Islet precursor cell (in vitro differentiated cells): ENCODE measurements around the gene FGF22.
A peak's percentile ranks its signal among the peaks of the same experiment; 100 is the strongest.
"Not testable (repeated sequence)": the region's sequence is repeated elsewhere in the genome, so short reads cannot be mapped to it uniquely, and the experiment has no call there.

ENCODE experiments used
- DNase-seq: peaks from one replicate; pipeline ENCODE4 v3.0.0-alpha.2; 2018

Gene FGF22

GRCh38 chr19:661427-662196 lies 21.9 kb downstream of the FGF22 start:
- DNase-seq, result no peak

DNA sequence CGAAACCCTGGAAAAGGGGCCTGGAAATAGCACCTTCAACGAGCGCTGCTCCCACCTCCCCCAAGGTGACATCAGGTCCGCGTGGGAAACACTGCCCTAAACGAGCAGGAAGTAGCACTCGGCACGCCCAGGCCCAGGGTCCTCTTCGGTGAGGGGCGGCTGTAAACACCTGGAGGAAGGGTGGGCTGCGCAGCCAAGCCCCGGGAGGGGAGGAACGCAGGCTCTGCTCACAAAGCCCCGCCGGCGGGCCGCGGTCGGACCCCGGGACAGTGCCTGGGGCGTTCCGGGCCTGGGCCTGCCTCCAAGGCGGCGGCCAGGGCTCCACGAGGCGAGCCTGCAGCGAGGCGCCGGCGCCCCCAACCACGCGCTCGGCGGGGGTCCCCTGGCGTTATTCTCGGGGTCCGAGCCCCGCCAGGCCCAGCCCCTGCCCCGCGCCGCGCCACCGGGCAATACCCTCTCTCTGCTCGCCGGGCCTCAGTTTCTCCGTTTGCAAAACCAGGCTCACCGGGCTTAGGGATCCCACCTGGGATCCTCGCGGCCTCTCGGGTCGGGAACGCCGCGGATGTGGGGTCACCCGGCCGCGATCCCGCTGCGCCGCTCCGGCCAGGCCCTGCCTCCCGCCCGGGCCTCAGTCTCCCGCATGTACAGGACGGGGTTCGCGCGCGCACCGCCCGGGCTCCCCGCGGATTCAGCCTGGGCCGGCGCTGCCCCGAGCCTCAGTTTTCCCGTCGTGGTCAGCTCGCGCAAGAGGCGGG lies 22.7 kb downstream of the FGF22 start:
- no peak for DNase-seq

DNA sequence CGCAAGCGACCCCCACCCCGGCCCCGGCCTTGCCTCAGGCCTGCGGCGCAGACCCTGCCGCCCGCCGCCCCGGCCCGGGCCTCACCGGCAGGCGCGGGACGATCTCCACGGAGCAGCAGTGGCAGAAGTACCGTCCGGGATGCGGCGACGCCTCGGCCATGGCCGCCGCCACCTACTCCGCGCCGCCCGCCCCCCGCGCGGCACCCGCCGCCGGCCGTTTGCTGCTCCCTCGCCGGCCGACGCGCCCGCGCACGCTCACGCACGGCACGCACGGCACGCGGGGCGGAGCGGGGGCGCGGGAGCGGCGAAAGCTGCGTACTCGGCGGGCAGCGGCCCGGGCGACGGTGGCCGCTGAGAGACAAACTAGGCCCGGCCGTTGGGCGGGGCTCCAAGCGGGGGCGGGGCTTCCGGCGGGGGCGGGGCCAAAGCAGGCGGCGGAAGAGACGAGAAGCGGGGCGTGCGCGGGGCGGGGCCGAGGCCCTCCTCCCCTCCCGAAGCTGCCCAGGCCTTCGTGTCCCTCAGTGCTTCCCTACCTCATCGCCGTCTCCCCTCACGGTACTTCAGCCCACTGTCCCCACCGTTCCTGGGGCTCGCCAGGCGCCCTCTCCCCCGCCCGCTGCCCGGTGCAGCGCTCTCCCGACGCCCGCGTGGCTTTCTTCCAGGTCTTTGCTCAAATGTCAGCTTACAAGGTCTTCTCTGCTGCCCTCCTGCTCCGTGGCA lies 23.4 kb downstream of the FGF22 start, which contains the start of gene RNF126:
Gene RNF126 (minus strand): TSS at position 253 of the 720 bp plus-strand sequence. CDS start 93 bp downstream, at position 160.
- peak; percentile 92 for DNase-seq

DNA sequence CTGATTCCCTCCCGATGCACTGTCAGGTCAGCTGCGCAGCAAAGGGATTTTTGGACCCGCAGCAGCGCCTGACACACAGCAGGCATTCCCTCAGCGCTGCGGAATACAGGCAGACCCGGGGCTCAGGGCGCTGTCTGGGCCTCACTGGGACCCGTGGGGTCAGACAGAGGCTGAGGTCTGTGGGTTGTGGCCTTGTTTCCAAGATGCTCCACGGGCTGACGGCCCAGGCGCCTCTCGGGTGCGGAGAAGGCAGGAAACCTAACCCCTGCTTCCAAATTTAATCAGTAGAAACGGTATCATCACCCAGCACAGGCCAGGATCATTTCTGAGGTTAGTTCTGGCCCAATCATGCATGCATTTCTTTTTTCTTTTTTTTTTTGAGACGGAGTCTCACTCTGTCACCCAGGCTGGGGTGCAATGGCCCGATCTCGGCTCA lies 24.0 kb downstream of the FGF22 start:
- DNase-seq, result no peak

GRCh38 chr19:664913-665443 lies 25.3 kb downstream of the FGF22 start:
- DNase-seq, result peak; percentile 96

GRCh38 chr19:666985-667573 lies 27.4 kb downstream of the FGF22 start:
- not testable (repeated sequence) for DNase-seq

GRCh38 chr19:668675-669434 lies 29.2 kb downstream of the FGF22 start:
- not testable (repeated sequence) for DNase-seq

DNA sequence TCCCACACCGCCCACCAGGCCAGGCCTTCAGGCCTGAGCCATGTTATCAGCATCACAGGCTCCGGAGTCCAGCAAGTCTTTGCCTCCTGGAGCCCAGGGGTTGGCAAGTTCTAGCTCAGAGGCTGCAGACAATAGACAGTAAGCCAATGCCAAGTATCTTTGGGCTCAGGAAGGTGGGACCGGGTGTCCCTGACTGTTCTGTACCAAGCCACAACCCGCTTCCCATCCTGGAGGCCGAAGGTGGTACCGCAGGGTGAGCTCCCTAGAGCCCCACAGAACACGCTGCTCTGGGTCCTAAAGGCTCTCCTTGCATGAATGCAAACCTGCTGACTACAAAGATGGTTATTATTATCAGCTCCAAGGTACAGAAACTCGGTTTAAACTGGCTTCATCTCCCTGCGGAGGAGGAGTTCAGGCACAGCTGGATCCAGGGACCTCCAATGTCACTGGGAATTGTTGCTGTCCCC lies 31.0 kb downstream of the FGF22 start:
- no peak for DNase-seq

GRCh38 chr19:674282-675151 lies 34.8 kb downstream of the FGF22 start:
- DNase-seq, result no peak

DNA sequence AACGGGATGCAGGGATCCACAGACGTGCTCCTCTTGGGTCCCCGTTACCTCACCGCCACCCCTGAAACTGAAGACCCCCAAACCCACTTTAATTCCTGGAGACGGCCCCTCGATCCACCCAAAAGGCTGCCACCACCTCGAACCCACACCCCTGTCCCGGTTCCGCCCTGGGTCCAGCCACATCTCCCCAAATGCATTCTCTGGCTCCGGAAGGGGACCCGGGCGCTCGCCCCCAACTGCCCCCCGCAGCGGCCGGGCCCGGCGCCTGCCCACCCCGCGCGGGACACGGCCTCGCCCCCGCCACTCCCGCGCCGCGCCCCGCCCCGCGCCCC lies 36.3 kb downstream of the FGF22 start:
- no peak for DNase-seq

DNA sequence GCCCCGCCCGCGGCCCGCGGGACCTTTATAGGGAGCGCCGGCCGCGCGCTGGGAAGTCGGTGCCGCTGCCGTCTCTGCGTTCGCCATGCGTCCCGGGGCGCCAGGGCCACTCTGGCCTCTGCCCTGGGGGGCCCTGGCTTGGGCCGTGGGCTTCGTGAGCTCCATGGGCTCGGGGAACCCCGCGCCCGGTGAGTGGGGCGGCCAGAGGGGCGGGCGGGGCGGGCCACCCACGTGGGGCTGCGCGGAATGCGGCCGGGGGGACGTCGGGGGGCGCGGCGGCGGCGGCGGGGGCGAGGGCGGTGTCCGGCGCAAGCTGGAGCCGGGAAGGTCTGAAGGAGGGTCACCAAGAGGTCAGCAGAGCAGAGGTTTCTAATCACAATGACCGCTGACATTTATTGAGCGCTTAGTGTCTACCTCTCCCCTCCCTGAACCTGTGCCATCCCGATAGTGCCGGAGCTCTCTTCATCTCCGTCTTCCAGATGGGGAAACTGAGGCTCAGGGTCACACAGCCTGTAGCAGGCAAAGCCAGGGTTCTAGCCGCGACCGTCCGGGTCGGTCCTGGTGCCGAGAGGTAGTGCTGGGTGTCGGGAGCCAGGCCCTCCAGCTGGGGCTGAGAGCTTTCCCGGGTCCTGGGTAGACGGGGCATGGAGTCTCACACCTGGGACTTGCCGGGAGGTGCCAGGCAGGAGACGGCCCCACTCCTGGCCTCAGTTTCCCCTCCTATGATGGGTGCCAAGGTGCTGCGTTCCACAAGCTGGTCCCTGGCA lies 36.8 kb downstream of the FGF22 start, which contains the start of gene FSTL3:
Gene FSTL3 (plus strand): TSS at position 54 of the 767 bp plus-strand sequence. CDS start 32 bp downstream, at position 86.
- no peak for DNase-seq

DNA sequence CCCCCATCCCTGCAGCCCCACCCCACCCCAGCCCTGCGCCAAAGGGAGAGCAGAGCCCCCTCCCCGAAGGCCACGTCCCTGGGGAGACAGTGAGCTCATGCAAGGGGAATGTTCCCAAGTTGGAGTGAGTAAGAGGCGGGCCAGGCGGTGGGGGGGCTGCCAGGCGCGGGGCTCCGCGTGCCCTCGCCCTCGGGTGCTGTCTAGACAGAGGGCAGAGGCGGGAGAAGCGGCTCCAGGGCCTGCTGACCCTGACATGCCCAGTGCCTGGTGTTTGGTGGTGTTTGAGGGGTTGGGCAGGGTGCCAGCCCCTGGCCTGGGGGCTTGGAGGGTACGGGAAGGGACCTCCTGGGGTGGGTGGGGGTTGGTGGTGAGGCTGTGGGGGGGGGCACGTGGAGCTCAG lies 37.5 kb downstream of the FGF22 start:
- peak; percentile 83 for DNase-seq

- no peak for DNase-seq
Measured at GRCh38 chr19:677601-678436, 38.1 kb downstream of the FGF22 start.

GRCh38 chr19:678791-679388 lies 39.2 kb downstream of the FGF22 start:
- DNase-seq, result no peak

- no peak for DNase-seq
Measured at GRCh38 chr19:679418-680286, 40.0 kb downstream of the FGF22 start.

- DNase-seq, result peak; percentile 100
Measured at GRCh38 chr19:680287-681028, 40.8 kb downstream of the FGF22 start.
